GM19397 (cell line): ENCODE measurements around the gene ECT2.
"Not testable (repeated sequence)": the region's sequence is repeated elsewhere in the genome, so short reads cannot be mapped to it uniquely, and the experiment has no call there.

Source experiments
- ATAC-seq: cut with Tn5 transposase; IDR thresholded peaks from one replicate; pipeline ENCODE4 v1.9.1; 2021; ENCODE audit warnings: mild to moderate bottlenecking, moderate library complexity; ENCODE audit not compliant: unreplicated experiment

Gene ECT2

DNA sequence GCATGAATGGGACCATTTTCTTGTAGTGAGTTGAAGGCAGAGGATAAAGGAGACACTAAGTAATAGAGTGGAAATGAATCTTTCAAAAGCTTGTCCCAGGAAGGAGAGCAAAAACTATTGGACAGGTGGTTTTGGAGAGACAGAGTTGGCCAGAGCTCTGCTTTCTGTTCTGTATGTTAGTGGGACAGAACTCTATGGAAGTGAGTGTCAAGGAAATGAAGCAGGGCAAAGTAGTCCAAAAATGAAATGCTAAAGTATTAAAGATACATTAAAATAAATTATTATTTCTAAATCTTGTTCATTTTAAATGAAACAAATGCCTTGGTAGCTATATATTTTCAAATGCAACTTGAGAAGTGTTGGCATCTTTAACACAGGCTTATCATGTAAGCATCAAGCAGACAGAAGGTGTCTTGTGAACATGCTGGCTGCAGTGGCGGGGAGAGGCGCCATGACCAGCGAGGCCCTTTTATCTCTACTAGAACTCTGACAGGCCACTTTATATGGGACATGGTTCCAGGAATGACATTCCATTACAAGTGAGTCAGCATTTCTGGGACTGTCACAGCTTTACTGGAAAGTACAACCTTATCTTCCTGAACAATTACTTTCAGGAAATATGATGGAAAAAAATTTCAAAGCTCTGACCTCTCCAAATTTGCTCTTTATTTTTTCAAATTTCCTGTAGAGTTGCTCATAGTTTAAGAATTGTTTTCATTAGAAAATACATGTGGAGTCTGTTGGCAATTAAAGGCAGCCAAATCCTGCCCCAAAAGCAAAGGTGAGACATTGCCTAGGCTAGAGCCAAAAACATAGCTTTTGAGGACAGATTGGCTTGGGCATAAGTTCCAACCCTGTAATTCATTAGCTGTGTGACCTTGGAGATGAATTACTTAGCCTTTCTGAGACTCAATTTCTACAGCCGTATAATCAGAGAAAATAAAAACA is 106.5 kb downstream of the ECT2 start:
- ATAC-seq: no peak

DNA sequence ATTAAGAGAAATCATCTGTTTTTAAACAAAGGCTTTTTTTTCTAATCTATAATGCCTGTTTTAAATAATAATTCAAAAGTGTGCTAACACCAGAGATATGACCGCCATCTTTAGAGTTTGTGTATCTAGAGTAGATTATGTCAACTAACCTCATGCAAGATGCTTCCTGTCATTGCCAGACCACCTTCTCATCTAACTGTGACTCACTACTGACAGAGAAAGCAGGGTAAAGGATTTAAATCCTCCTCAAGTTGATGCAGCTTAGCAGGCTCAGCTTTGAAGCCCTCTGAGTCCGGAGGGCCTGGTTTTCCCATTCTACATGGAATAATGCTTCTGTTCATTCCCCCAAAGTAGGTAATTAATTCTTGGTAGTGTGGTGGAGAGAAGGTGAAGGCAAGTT is 108.5 kb downstream of the ECT2 start:
- ATAC-seq: no peak

DNA sequence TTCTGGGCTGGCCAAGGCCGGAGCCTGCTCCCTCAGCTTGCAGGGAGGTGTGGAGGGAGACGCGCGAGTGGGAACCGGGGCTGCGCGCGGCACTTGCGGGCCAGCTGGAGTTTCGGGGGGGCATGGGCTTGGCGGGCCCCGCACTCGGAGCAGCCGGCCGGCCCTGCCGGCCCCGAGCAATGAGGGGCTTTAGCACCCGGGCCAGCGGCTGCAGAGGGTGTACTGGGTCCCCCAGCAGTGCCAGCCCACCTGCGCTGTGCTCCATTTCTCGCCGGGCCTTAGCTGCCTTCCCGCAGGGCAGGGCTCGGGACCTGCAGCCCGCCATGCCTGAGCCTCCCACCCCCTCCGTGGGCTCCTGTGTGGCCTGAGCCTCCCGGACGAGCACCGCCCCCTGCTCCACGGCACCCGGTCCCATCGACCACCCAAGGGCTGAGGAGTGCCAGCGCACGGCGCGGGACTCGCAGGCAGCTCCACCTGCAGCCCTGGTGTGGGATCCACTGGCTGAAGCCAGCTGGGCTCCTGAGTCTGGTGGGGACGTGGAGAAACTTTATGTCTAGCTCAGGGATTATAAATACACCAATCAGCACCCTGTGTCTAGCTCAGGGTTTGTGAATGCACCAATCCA is 116.3 kb downstream of the ECT2 start:
- not testable (repeated sequence) for ATAC-seq

DNA sequence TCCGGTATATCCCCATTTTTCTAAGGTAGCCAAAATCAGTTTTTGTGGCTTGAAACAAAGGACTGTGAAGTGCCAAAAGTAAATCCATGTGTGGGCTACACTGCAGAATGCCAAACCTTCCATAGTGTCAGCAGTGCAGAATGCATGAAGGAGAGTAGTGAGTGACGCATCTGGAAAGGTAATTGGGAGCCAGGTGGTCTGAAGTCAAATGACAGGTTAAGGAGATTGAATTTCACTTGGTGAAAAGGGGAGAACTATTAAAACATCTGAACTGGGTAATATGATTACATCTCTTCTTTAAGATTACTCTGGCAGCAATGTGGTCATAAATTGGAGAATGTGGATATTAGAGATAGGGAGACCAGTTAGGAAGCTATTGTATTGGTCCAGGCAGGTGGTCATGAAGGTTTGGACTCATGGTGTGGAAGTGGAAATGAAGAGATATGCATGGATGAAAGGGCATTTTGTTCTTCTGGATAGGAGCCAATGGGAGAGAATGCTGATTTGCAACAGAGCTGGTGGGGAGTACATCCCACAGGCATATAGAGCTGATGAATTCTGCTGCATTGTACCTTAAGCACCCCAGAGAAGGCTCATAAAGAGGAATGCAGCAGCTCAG is 118.2 kb downstream of the ECT2 start:
- no peak for ATAC-seq

DNA sequence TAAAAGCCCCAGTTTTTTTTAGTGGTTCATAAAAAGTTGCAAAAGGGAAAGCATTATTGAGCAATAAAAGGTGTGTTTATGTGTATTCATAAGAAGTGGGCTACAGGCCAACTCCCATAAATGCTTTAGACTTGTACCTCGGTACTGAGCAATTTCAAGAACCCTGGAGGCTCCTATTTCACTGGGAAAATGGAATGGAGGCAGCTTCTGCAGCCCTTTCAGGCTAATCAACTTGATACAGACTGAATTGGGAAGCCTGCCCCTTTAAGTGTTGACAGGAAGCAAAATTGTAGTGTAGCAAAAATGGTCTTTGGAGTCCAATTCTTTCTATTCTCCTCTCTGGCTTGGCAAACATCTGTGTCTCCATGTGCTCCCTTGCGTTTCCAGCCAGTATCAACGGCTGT is 118.8 kb downstream of the ECT2 start:
- no peak for ATAC-seq

DNA sequence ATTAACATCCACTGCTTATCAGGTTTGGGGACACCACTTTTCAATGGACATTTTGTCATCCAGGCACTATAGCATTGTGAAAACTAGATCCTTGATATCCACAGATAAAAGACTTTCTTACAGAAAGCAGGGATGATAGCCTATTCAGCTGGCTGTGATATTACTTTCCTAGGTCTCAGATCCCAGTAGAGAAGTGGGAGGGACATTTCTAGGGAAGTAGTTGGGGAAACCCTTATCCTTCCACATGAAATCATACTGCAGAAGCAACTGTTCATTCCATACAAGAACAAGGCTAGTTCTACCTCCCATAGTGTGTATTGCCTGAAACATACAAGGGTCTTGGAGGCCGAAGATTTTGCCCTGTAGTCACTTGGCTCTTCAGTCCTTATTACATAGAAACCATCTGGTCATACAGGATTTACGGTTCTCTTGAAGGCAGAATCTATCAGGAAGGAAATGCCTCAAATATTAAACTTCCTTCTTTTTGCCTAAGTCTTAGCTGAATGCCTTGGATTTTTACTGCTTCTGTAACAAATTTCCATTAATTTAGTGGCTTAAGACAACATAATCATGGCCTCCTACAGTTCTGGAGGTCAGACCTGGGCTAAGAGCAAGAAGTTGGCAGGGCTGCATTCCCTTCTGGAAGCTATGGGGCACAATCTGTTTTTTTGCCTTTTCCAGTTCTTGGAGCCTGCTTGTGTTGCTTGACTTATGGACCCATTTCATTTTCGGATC is 119.4 kb downstream of the ECT2 start:
- no peak for ATAC-seq
